Thoracic aorta (tissue), 2 donors: ENCODE measurements around the gene PDGFRA. TPM values are rescaled to one million over a fixed set of nuclear protein-coding genes. Genes with fewer than 3 reads are reported as not detected.
"Not testable (repeated sequence)": the region's sequence is repeated elsewhere in the genome, so short reads cannot be mapped to it uniquely, and the experiment has no call there.

Experiments used
- ATAC-seq: fragments of 150-250 bp; one replicate; pipeline ENCODE4 v1.8.0; 2017; ENCODE audit warnings: low read depth; ENCODE audit not compliant: insufficient number of reproducible peaks, low FRiP score
- DNase-seq: peaks from one replicate; pipeline ENCODE4 v3.0.0-alpha.2; 2020; ENCODE audit warnings: low spot score
- H3K27ac ChIP-seq, 2 donors: fragments of 200-600 bp; sonication (generic); 1 replicate in 1 of 2; 2 replicates in 1 of 2; pipeline ENCODE4 v1.5.1; 2016; ENCODE audit warnings: mild to moderate bottlenecking in 2 of 2, moderate library complexity in 2 of 2
- H3K27me3 ChIP-seq: fragments of 200-600 bp; sonication (generic); replicated peaks from 2 replicates; pipeline ENCODE4 v1.6.0; 2016; ENCODE audit warnings: mild to moderate bottlenecking; ENCODE audit not compliant: insufficient read depth
- H3K36me3 ChIP-seq: fragments of 200-600 bp; sonication (generic); one replicate; pipeline ENCODE4 v1.5.1; 2016
- H3K4me1 ChIP-seq, 2 donors: fragments of 200-600 bp; sonication (generic); 1 replicate in 1 of 2; 2 replicates in 1 of 2; pipeline versions ENCODE4 v1.5.1 to v1.6.0; 2016; ENCODE audit warnings: low read depth in 2 of 2, mild to moderate bottlenecking in 1 of 2; ENCODE audit not compliant: control insufficient read depth in 1 of 2
- H3K4me3 ChIP-seq: fragments of 200-600 bp; sonication (generic); 2 replicates; pipeline ENCODE4 v1.5.1; 2016; ENCODE audit warnings: mild to moderate bottlenecking
- H3K9me3 ChIP-seq: fragments of 200-600 bp; sonication (generic); 2 replicates; pipeline ENCODE4 v1.5.1; 2016
- CTCF ChIP-seq: fragments of 200-600 bp; sonication (generic); IDR thresholded peaks from one replicate; pipeline ENCODE4 v1.5.1; 2019; ENCODE audit warnings: antibody characterized with exemption
- total RNA-seq, 2 donors: library from RNA; depleted of rRNA; stranded (reverse); fragments of >200 nt; gene quantifications; one replicate each; pipeline versions ENCODE4 v1.1.0 to v1.2.3, GENCODE V29; 2016

The PDGFRA gene
- total RNA-seq, 2 donors from 2014 or later = 133 to 268 TPM

GRCh38 chr4:54233697-54234496 lies 4.8 kb downstream of the PDGFRA start:
- H3K27me3 ChIP-seq = no peaks in the 10 kb centered on the region
- peak; percentile 96 for TF ChIP-seq CTCF
- peak; percentile 20 for ATAC-seq
- H3K27ac ChIP-seq = peak overlapping the region; percentile 92 to 97
- H3K4me1 ChIP-seq = peaks cover 5 to 58% of the 10 kb centered on the region in 2 donors
- no peaks in the 10 kb centered on the region for H3K9me3 ChIP-seq
- no peaks in the 10 kb centered on the region for H3K36me3 ChIP-seq
- H3K4me3 ChIP-seq = peak overlapping the region; percentile 91
- no peak for DNase-seq

- Histone ChIP-seq H3K27me3 (no peaks in the 10 kb centered on the region), H3K4me3 (peak overlapping the region; percentile 91)
Observed at GRCh38 chr4:54234497-54235205, 5.6 kb downstream of the PDGFRA start.

GRCh38 chr4:54236316-54236715 lies 7.2 kb downstream of the PDGFRA start:
- not testable (repeated sequence) for H3K27me3 ChIP-seq, H3K9me3 ChIP-seq, DNase-seq, ATAC-seq, H3K27ac ChIP-seq, H3K36me3 ChIP-seq, H3K4me3 ChIP-seq
- peaks cover 5 to 54% of the 10 kb centered on the region in 2 donors for H3K4me1 ChIP-seq

More at GRCh38 chr4:54234497-54235205, 5.6 kb downstream of the PDGFRA start:
- no peaks in the 10 kb centered on the region for H3K9me3 ChIP-seq
- no peaks in the 10 kb centered on the region for H3K36me3 ChIP-seq
- H3K27ac ChIP-seq = peak overlapping the region in 1 of 2 donors; percentile 97
- peaks cover 5 to 60% of the 10 kb centered on the region in 2 donors for H3K4me1 ChIP-seq
- no peak for ATAC-seq
- DNase-seq = no peak
- TF ChIP-seq CTCF = no peak

GRCh38 chr4:54237770-54238169 lies 8.7 kb downstream of the PDGFRA start:
- ATAC-seq (no peak), DNase-seq (no peak)
- H3K4me1 ChIP-seq = peaks cover 5 to 49% of the 10 kb centered on the region in 2 donors
- no peaks in the 10 kb centered on the region for H3K9me3 ChIP-seq
- TF ChIP-seq CTCF = no peak
- no peaks in the 10 kb centered on the region for H3K36me3 ChIP-seq
- no peak overlapping the region for H3K27ac ChIP-seq
- no peak overlapping the region for H3K4me3 ChIP-seq
- H3K27me3 ChIP-seq = no peaks in the 10 kb centered on the region

GRCh38 chr4:54238389-54238788 lies 9.3 kb downstream of the PDGFRA start:
- Histone ChIP-seq H3K27me3 (no peaks in the 10 kb centered on the region), H3K9me3 (no peaks in the 10 kb centered on the region), H3K27ac (no peak overlapping the region), H3K4me3 (no peak overlapping the region), H3K36me3 (no peaks in the 10 kb centered on the region), H3K4me1 (peaks cover 5 to 49% of the 10 kb centered on the region in 2 donors)
- DNase-seq = no peak
- ATAC-seq = no peak
- TF ChIP-seq CTCF = no peak

GRCh38 chr4:54241268-54241823 lies 12.3 kb downstream of the PDGFRA start:
- not testable (repeated sequence) for H3K27ac ChIP-seq, DNase-seq, H3K27me3 ChIP-seq, H3K4me3 ChIP-seq, ATAC-seq, H3K9me3 ChIP-seq, H3K36me3 ChIP-seq
- peaks cover 5 to 30% of the 10 kb centered on the region in 2 donors for H3K4me1 ChIP-seq

GRCh38 chr4:54243541-54243940 lies 14.4 kb downstream of the PDGFRA start:
- ATAC-seq = not testable (repeated sequence)

GRCh38 chr4:54252312-54252711 lies 23.2 kb downstream of the PDGFRA start:
- not testable (repeated sequence) for H3K27ac ChIP-seq, DNase-seq, ATAC-seq, H3K36me3 ChIP-seq, H3K4me3 ChIP-seq, H3K9me3 ChIP-seq, H3K27me3 ChIP-seq
- peaks cover 7 to 26% of the 10 kb centered on the region in 2 donors for H3K4me1 ChIP-seq

More at GRCh38 chr4:54243541-54243940, 14.4 kb downstream of the PDGFRA start:
- H3K4me1 ChIP-seq = peaks cover under 1 to 15% of the 10 kb centered on the region in 2 donors
- not testable (repeated sequence) for H3K27me3 ChIP-seq, H3K9me3 ChIP-seq, H3K4me3 ChIP-seq, DNase-seq, H3K36me3 ChIP-seq, H3K27ac ChIP-seq
